H9 (cell line): ENCODE results near the gene TLE5. TPM values are rescaled to one million over a fixed set of nuclear protein-coding genes. Genes with fewer than 3 reads are reported as not detected.

ENCODE experiments used
- DNase-seq: peaks from one replicate; pipeline ENCODE4 v3.0.0-alpha.2; 2017
- H2AFZ ChIP-seq: one replicate; pipeline ENCODE4 v1.6.1; 2013; ENCODE audit warnings: mild to moderate bottlenecking, low read length, control low read depth, moderate library complexity
- H2AK5ac ChIP-seq: 2 replicates; pipeline ENCODE4 v1.6.1; 2013; ENCODE audit warnings: low read length, control low read depth, mixed read lengths; ENCODE audit not compliant: insufficient read length
- H2BK120ac ChIP-seq: one replicate; pipeline ENCODE4 v1.6.1; 2013; ENCODE audit warnings: low read depth, mild to moderate bottlenecking, low read length, control low read depth, inconsistent platforms; ENCODE audit not compliant: poor library complexity, severe bottlenecking
- H2BK12ac ChIP-seq: 2 replicates; pipeline ENCODE4 v1.6.1; 2013; ENCODE audit warnings: low read length, control low read depth, mixed read lengths, low read depth; ENCODE audit not compliant: insufficient read length
- H2BK15ac ChIP-seq: 2 replicates; pipeline ENCODE4 v1.6.1; 2013; ENCODE audit warnings: low read depth, low read length, control low read depth
- H2BK20ac ChIP-seq: one replicate; pipeline ENCODE4 v1.6.1; 2013; ENCODE audit warnings: low read depth, mild to moderate bottlenecking, low read length, control low read depth, inconsistent platforms; ENCODE audit not compliant: poor library complexity, severe bottlenecking
- H2BK5ac ChIP-seq: 2 replicates; pipeline ENCODE4 v1.6.1; 2013; ENCODE audit warnings: low read length, control low read depth, mixed read lengths; ENCODE audit not compliant: insufficient read length
- H3K14ac ChIP-seq: 2 replicates; pipeline ENCODE4 v1.6.1; 2013; ENCODE audit warnings: low read length, control low read depth; ENCODE audit not compliant: insufficient read depth
- H3K18ac ChIP-seq: 2 replicates; pipeline ENCODE4 v1.6.1; 2013; ENCODE audit warnings: low read depth, mild to moderate bottlenecking, mixed read lengths, low read length, control low read depth; ENCODE audit not compliant: insufficient read length
- H3K23ac ChIP-seq: 2 replicates; pipeline ENCODE4 v1.6.1; 2013; ENCODE audit warnings: low read length, control low read depth, mixed read lengths, low read depth; ENCODE audit not compliant: insufficient read length
- H3K23me2 ChIP-seq: 2 replicates; pipeline ENCODE4 v1.6.1; 2013; ENCODE audit warnings: low read depth, mild to moderate bottlenecking, mixed read lengths, low read length, control low read depth; ENCODE audit not compliant: insufficient read length, poor library complexity, severe bottlenecking
- H3K27ac ChIP-seq: 2 replicates; pipeline ENCODE4 v1.5.1; 2013; ENCODE audit warnings: low read length, control low read depth, mixed read lengths, low read depth; ENCODE audit not compliant: insufficient read length
- H3K27me3 ChIP-seq: 2 replicates; pipeline ENCODE4 v1.6.1; 2013; ENCODE audit warnings: low read length, control low read depth, inconsistent platforms; ENCODE audit not compliant: insufficient read depth
- H3K4ac ChIP-seq: 2 replicates; pipeline ENCODE4 v1.6.1; 2013; ENCODE audit warnings: low read depth, mild to moderate bottlenecking, control low read depth, inconsistent platforms, low read length, moderate library complexity
- H3K4me1 ChIP-seq: 2 replicates; pipeline ENCODE4 v1.6.1; 2013; ENCODE audit warnings: low read length, control low read depth, inconsistent platforms; ENCODE audit not compliant: insufficient read depth
- H3K4me2 ChIP-seq: 2 replicates; pipeline ENCODE4 v1.6.1; 2013; ENCODE audit warnings: low read length, control low read depth, mixed read lengths; ENCODE audit not compliant: insufficient read length, insufficient read depth
- H3K56ac ChIP-seq: 2 replicates; pipeline ENCODE4 v1.6.1; 2013; ENCODE audit warnings: low read depth, mild to moderate bottlenecking, mixed read lengths, low read length, control low read depth; ENCODE audit not compliant: insufficient read length
- H3K79me1 ChIP-seq: 2 replicates; pipeline ENCODE4 v1.6.1; 2013; ENCODE audit warnings: low read depth, mild to moderate bottlenecking, moderate library complexity, low read length, control low read depth, inconsistent platforms; ENCODE audit not compliant: insufficient read depth, poor library complexity, severe bottlenecking
- H3K79me2 ChIP-seq: 2 replicates; pipeline ENCODE4 v1.6.1; 2013; ENCODE audit warnings: low read length, control low read depth, inconsistent platforms; ENCODE audit not compliant: insufficient read depth
- H3K9ac ChIP-seq: 2 replicates; pipeline ENCODE4 v1.6.1; 2013; ENCODE audit warnings: low read length, control low read depth, mixed read lengths; ENCODE audit not compliant: insufficient read length; ENCODE audit errors: extremely low read depth
- H3K9me3 ChIP-seq: one replicate; pipeline ENCODE4 v1.6.1; 2013; ENCODE audit warnings: low read depth, low read length, inconsistent platforms; ENCODE audit not compliant: control insufficient read depth
- H3T11ph ChIP-seq: one replicate; pipeline ENCODE4 v1.6.1; 2013; ENCODE audit warnings: mild to moderate bottlenecking, low read length, control low read depth, inconsistent platforms
- H4K20me1 ChIP-seq: one replicate; pipeline ENCODE4 v1.6.1; 2013; ENCODE audit not compliant: control insufficient read depth, insufficient read length, insufficient read depth
- H4K5ac ChIP-seq: 2 replicates; pipeline ENCODE4 v1.6.1; 2013; ENCODE audit warnings: low read depth, mild to moderate bottlenecking, mixed read lengths, low read length, control low read depth; ENCODE audit not compliant: insufficient read length
- H4K8ac ChIP-seq: replicated peaks from 2 replicates; pipeline ENCODE4 v1.6.1; 2013; ENCODE audit warnings: low read length, control low read depth, mixed read lengths, low read depth; ENCODE audit not compliant: insufficient read length
- H4K91ac ChIP-seq: 2 replicates; pipeline ENCODE4 v1.6.1; 2013; ENCODE audit warnings: low read depth, mild to moderate bottlenecking, moderate library complexity, mixed read lengths, low read length, control low read depth; ENCODE audit not compliant: insufficient read length
- H3K27ac Mint-ChIP-seq, 3 experiments: 2 replicates in 2 of 3; 3 replicates in 1 of 3; pipeline ENCODE4 v1.8.0; 2020 to 2021; ENCODE audit warnings: mixed read lengths in 3 of 3, mild to moderate bottlenecking in 1 of 3, moderate library complexity in 1 of 3
- H3K27me3 Mint-ChIP-seq: 2 replicates; pipeline ENCODE4 v1.8.0; 2021; ENCODE audit warnings: low read depth, mild to moderate bottlenecking, moderate library complexity, mixed read lengths
- H3K36me3 Mint-ChIP-seq, 3 experiments: 2 replicates in 2 of 3; 3 replicates in 1 of 3; pipeline ENCODE4 v1.8.0; 2020 to 2021; ENCODE audit warnings: low read depth in 3 of 3, mixed read lengths in 3 of 3; ENCODE audit not compliant: insufficient read depth in 1 of 3
- H3K4me1 Mint-ChIP-seq, 2 experiments: 2 replicates each; pipeline ENCODE4 v1.8.0; 2020; ENCODE audit warnings: mixed read lengths in 2 of 2
- H3K4me3 Mint-ChIP-seq, 2 experiments: 2 replicates in 1 of 2; 3 replicates in 1 of 2; pipeline ENCODE4 v1.8.0; 2020 to 2021; ENCODE audit warnings: mild to moderate bottlenecking in 2 of 2, mixed read lengths in 2 of 2, moderate library complexity in 1 of 2
- H3K9me3 Mint-ChIP-seq, 2 experiments: 2 replicates in 1 of 2; 3 replicates in 1 of 2; pipeline ENCODE4 v1.8.0; 2020; ENCODE audit warnings: mild to moderate bottlenecking in 2 of 2, mixed read lengths in 2 of 2, moderate library complexity in 1 of 2
- CTCF ChIP-seq: fragments of 200-600 bp; sonication (generic); conservative IDR thresholded peaks from 3 replicates; pipeline ENCODE4 v1.8.0; 2021; ENCODE audit warnings: antibody characterized with exemption, mild to moderate bottlenecking
- WGBS: extraction: QIAGEN DNeasy Blood & Tissue Kit; methylation state at CpG from one replicate; pipeline ENCODE4 v1.1.7; 2013; ENCODE audit warnings: missing lambda C conversion rate, low lambda C conversion rate, mixed read lengths; ENCODE audit not compliant: insufficient read length; ENCODE audit errors: extremely low coverage; 5-methylcytosine and 5-hydroxymethylcytosine counted together
- total RNA-seq: library from RNA; stranded (reverse); gene quantifications from 2 replicates; pipeline ENCODE4 v1.2.1, GENCODE V29; 2021

The TLE5 gene
- total RNA-seq, 1 experiment from 2014 or later = 221 TPM

- H2BK20ac ChIP-seq = no peak overlapping the region
- Mint-ChIP-seq H3K9me3 (no peaks in the 10 kb centered on the region), H3K27ac (peak overlapping the region in 2 of 3 experiments; percentile 74 to 82; a peak in 1 of 7 replicates), H3K4me3 (no peak overlapping the region; a peak in 1 of 5 replicates), H3K27me3 (no peaks in the 10 kb centered on the region), H3K4me1 (peaks cover 17 to 26% of the 10 kb centered on the region in 2 experiments), H3K36me3 (no peaks in the 10 kb centered on the region; a peak in 3 of 7 replicates)
- H3K4me2 ChIP-seq = no peak overlapping the region
- no peaks in the 10 kb centered on the region for H3K23me2 ChIP-seq
- no peak overlapping the region for H3K9ac ChIP-seq
- no peaks in the 10 kb centered on the region for H3K9me3 ChIP-seq
- peaks cover 6% of the 10 kb centered on the region; the same call in 1 of the 2 replicates for H3K79me2 ChIP-seq
- H3T11ph ChIP-seq = no peak overlapping the region
- peaks cover 2% of the 10 kb centered on the region for H4K20me1 ChIP-seq
- H3K4me1 ChIP-seq = no peaks in the 10 kb centered on the region
- H2BK12ac ChIP-seq = no peak overlapping the region
- no CpG with 5 or more reads among the region's 5 CpGs for WGBS
- H2AFZ ChIP-seq = no peak overlapping the region
- no peak overlapping the region for H3K27ac ChIP-seq
- H2BK5ac ChIP-seq = no peak overlapping the region
- H3K79me1 ChIP-seq = no peaks in the 10 kb centered on the region
- peak; percentile 93 for TF ChIP-seq CTCF
- H3K14ac ChIP-seq = no peak overlapping the region
- H2BK120ac ChIP-seq = no peak overlapping the region
- no peak overlapping the region for H4K5ac ChIP-seq
- peak; percentile 82 for DNase-seq
- no peak overlapping the region for H4K91ac ChIP-seq
- H3K18ac ChIP-seq = no peak overlapping the region
- no peak overlapping the region for H3K23ac ChIP-seq
- H2BK15ac ChIP-seq = peak overlapping the region; percentile 54; the same call in 1 of the 2 replicates
- H4K8ac ChIP-seq = no peak overlapping the region
- H3K4ac ChIP-seq = no peak overlapping the region
- H3K27me3 ChIP-seq = no peaks in the 10 kb centered on the region
- no peak overlapping the region for H3K56ac ChIP-seq
- H2AK5ac ChIP-seq = no peak overlapping the region
Measured at GRCh38 chr19:3108775-3109174, 46.5 kb upstream of the TLE5 start.
